ENCODE results near the gene FAM180B. TPM values are rescaled to one million over a fixed set of nuclear protein-coding genes. Genes with fewer than 3 reads are reported as not detected.

Gene FAM180B
- total and polyA plus RNA-seq, 2 of the 8 experiments (the other 6 are each of a cell fraction or from before 2014, with no cell fraction given), result 0.09 TPM; not detected in 1

DNA sequence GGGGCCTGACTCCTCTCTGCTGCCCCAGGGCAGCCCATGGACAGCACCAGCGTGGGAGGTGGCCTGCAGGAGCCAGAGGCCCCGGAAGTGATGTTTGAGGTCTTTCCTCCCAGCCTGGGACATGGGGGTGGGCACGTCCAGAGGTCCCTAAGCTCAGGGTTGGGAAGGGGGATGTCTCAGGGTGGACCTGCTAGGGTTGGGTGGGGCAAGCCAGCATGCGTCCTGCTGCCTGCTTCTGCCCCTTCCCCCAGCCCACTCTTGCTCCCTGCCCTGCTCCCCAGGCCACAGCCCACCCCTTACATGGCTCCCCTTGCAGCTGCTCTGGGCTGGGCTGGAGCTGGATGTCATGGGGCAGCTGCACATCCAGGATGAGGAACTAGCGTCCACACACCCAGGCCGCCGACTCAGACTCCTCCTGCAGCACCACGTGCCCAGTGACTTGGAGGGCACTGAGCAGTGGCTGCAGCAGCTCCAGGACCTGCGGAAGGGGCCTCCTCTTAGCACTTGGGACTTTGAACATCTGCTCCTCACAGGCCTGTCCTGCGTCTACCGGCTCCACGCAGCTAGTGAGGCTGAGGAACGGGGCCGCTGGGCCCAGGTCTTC is 1.3 kb downstream of the FAM180B start (continued):
- TF ChIP-seq CHD1 (IDR thresholded peaks at IDR 0.05; ENCODE audit: low read depth, low read length), result no peak
- TF ChIP-seq SUZ12 (IDR thresholded peaks at IDR 0.05; ENCODE audit: low read length), result no peak
